ENCODE results near the gene NFKB2.

The NFKB2 gene

DNA sequence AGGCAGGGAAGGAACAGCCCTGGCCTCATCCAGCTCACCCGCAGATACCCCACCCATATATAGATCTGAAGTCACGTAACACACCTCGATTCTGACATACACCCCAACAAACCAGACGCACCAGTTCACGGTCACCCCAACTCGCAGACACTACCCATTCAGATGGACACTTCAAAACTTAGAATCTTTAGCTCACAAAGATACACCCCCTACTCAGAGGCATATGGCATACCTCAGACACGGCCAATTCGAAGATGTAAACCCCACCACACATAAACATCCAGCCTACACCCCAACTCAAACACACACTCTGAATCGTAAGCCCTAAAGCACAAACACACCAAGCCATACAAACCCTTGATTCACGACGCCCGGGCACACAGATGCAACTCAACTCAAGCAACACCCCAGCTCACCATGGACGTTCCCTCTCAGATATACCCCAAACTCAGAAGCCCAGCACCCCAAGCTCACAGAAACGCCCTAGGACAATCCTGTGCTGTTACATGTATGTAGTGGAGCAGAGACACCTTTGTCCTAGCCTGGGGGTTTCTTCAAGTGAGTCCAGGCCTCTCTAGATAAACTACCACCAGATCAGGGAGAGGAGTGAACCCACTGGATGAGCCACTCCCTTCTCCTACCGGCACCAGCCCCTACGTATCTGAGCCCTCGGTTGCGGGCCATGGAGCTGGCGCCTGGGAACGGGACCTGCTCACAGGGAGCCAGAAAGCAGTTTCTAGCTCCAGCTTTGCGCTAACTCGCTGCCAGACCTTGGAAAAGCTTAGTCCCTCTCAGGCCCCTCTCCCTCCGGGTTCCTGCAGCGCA lies 14.3 kb downstream of the NFKB2 start:
- no peak for DNase-seq

DNA sequence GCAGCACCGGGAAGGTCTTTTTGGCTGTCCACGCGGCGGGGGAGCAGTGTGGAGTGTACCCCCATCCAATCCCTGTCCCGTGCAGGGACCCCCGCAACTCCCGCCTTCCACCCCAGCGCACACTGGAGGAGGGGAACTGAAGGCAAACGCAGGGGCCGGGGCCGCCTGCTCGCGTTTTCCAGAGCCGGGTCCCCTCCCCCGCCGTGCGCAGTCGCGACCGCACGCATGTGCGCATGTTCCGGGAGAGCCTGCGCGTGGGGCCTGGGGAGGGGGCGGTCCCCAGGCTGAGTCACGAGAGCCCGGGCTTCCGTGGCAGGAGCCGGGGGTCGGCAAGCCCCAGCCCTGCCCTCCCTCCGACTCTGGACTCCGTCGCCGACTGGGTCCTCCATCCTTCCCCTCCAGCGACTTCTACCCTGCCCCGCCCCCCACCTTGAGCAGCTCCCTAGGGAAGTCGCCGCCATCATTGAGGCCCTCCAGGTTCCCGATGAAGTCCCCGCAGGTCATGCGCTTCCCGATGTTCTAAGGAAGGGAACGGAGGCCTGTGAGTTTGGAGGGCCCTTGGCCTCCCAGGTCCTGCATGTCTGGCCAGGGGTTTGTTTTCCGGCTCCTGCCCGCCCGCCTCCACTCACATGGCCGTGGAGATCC lies 15.0 kb downstream of the NFKB2 start:
- peak; percentile 49 for DNase-seq

DNA sequence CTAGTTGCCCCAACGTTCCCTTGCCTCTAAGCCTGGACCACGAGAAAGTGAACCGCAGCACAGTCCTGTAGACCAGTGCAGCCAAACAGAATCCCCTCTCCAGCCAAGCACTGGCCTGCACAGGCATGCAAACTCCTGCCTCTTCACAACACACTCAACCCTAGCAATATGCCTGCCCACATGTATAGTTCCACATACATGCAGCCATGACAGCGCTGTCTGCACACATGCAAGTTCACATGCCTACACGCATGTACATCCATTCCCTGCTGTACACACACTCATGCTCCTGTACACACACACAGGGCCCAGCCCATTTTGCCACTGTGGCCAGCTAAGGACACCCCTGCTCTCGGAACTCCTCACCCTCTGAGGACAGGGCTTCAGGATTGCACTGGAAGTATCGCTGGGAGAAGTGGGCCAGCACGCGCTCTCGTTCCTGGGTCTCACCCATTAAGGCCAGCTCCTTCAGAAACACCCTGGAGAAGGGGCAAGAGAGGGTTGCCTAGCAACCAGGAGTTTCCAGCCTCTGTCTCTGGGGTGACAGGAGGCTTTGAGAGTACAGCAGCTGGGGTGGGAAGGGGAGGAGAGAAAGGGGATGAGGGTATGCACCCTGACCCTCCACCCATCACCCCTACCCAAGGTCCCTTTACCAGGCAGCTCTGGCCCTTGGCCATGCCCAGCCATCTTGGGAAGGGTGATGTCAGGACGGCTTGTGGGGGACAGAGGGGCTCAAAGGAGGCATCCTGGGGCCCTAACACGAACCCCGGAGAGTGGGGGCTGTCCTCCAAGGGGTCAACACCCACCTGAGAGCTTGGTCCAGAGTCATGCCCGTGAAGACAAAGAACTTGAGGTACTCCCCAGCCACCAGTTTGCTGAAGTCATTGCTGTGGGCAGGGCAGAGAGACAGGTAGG lies 16.1 kb downstream of the NFKB2 start:
- DNase-seq, result no peak

DNA sequence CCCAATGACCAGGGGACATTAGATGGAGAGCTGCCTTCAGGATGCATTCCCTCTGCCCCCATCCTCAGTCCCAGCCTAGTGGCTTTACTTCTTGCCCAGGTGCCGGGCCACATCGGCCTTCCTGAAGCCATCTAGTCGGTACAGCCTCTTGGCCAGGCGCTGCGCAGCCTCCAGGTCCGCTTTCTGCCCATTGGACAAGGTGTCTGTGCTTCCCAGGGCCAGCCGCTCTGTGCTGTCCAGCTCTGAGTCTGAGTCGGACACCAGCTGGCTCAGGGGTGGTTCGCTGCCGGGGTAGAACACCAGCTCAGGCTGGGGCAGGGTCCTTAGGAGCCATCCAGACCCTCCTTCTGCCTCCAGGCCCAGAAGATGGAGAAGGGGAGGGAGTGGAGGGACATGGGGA lies 16.8 kb downstream of the NFKB2 start:
- DNase-seq, result no peak

DNA sequence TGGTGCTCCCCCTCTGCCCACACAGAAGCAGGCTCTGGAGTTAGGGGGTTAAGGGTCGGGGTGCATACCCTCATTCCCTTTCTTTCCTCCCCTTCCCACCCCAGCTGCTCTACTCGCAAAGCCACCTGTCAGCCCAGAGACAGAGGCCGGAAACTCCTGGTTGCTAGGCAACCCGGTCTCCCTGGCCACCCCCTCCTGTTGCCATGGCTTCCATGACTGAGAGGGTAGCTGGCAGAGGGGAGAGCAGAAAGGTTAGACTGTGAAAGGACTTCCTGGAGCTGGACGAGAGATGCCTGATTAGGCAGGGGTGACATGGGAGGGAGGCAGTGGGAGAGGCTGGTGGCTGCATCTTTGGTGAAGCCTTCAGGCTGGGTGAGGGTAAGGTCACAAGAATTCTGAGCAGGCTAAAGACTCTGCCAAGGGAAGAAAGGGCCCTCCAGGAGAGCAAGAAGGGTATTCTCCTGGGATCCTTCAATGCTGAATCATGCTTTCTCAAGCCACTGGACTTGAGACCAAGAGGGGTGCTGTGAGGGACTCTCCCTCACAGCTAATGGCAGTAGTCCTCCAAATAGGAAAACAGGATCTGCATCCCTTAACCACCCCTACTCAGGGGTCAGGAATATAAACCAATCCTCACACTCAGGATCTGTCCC lies 17.7 kb downstream of the NFKB2 start:
- peak; percentile 28 for DNase-seq

DNA sequence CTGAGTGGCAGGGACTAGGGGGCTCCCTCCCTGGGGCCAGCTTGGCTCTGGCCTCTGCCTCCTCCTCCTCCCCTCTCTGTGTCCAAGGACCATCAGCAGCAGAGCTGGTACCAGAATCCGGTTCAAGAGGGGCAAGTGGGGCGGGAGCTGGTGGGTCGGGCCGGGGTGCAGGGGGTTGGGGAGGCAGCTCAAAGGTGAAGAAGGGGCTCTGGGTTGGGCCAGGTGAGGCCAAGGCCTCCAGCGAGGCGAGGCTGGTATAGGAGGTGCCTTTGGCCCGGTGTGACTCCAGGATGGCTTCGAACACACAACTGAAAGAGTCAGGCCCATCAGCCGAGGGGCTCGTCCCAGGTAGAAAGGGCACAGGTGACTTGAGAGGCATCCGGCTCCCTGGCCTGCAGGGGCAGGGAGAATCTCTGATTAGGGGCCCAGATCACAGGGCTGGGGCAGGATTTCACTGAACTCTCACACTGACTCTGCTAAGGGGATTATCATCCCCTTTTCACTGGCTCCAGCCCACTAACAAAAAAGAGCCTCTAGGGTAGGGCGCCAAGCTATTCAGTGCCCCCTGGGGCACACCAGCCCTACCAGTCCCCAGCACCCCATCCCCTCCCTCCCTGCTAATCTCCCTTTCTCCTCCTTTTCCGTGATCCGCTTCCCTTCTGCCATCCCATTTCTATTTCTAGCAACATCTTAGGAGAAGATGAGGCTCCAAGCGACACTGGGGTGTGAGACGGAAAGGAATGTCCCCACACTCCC lies 18.5 kb downstream of the NFKB2 start:
- DNase-seq, result no peak

DNA sequence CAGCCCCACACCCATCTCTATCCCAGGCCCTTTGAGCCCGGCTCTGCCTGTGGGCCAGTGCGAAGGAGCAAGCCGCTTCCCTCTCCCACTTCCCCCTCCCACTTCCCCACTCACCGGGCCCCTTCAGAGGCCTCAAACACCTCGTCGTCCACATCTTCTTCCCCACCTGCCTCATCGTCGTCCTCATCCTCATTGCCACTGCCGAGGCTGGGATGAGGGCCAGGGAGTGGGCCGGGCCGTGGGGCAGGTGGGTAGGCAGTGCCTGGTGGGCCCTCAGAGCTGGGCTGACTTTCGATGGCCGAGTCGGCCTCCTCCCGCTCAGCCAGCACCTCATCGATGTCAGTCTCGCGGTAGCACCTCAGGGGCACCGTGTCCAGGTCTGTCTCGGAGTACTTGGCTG lies 19.2 kb downstream of the NFKB2 start:
- no peak for DNase-seq

DNA sequence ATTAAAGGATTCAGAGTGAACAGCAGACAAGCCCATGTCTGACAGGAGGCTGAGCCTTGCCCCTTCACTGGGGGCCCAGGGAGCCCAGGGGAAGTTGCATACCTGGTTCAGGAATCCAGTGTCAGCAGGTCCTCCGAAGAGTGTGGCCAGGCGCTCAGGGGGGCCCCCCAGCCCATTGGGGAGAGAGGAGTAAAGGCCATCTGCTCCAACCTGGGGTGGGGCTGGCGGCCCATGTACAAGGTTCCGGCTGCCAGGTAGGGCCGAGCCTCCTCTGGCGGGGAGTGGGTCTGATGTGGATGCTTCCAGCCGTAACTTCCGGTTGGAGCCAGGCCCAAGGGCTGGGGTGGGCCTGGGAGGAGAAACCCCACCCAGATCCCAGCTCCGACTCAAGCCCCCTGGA lies 20.8 kb downstream of the NFKB2 start:
- no peak for DNase-seq

DNA sequence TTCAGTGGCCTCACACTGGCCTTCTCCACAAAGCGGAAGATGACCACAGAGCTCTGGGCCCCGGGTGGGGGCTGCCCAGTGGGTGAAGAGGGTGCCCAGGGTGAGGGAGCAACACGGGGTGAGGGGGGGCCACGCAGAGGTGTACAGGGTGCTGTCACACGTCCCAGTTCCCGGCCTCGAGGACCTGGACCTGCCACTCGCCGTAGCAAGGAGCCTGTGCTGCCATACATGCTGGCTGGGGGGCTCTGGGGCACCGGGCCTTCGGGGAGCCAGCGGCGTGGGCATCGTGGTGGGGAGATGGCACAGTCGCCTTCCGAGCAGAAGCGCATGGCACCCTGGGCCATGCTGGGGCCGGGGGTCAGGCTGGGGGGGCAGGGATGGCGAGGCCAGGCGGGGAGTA lies 21.2 kb downstream of the NFKB2 start:
- DNase-seq, result no peak

DNA sequence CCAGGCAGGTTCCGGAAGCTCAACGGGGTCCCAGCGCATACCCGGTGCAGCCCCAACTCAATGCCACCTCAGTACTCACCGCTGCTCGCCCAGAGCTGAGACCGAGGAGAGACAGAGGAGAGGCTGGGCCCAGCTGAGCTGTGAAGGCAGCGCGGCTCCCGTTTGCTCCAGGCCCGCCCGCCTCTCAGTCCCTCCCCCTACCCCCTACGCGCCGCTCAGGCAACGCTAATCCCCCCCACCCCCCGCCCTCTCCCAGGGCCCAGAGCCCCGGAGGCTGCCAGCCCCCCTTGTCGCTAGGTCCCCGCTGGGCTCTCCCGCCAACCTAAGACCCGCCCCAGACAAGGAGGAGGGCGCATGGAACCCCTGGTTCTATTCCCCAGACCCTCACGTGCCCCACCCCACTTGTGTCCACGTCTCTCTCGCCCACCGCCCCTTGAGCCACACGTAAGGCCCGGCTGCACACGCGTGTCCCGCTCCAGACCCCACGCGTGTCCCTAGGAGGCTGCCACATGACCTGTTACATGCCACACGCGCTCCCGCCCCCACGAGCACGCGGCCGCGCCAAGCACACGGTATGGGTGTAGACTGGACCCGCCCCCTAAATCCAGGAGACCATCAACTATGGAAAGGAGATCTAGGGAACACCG lies 23.2 kb downstream of the NFKB2 start, which contains the start of gene PSD:
PSD (minus strand) TSS at position 164 of the 647 bp plus-strand sequence. CDS start 1,747 bp downstream, outside the sequence.
- no peak for DNase-seq

DNA sequence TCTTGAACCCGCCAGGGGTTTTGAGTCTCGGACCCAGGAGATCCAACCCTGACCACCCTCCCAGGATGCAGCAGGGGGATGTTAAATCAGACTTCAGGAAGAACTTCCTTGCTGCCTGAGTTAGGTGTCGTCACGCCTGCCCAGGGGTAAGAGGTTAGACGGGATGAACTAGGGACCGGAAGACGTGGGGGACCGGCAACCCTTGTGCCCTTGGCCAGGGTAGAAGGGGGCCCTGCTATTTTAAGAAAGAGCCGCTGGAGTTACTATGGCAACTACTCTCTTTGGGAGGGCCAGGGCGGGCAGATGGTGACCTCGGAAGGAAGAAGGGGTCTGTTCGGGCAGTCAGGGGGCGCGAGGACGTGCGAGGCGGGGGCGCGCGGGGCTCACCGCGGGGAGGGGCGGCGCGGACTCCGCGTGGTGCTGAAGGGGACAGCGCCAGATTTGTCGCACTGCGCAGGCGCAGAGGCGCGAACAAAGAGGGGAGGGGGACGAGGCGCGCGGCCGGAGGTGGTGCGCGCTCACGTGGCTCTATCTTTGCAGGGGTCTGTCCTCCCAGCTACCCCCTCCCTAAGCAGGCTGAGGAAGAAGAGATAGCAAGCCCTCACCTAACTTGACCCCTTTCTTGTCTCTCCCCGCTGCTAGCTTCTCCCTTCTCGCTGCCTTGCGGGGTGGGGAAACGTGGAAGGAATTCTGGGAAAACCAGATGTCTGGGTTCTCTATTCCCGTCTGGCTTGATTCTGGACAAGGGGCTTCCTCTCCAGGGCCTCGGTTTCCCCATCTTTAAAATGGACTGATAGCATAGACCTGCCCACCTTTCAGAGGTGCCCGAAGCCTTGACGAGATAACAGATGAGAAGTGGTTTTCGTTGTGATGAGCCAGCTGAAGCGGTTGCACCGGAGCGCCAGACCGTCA lies 24.0 kb downstream of the NFKB2 start:
- peak; percentile 58 for DNase-seq

DNA sequence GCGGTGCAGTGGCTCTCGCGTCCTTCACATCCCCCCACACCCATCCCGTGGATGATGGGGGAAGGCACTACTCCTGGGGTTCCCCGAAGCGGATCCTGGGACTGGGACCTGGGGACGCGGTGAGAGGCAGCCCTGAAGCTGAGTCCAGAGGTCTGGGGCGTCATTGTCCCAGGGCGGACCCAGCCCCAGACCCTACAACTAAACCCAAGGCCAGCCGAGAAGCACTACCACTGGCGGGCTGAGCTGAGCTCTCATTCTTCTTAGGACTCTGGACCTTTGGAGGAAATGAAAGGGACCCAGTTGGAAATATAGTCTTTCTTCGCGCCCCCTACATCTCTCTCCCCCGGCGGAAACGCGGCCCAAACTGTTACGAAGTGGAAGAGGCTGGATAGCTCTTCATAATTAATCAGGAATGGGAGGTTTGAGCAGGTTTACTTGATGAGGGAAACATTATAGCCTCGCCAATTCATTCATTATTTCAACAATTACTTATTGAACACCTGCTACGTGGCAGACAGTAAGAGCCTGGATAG lies 24.7 kb downstream of the NFKB2 start:
- no peak for DNase-seq

DNA sequence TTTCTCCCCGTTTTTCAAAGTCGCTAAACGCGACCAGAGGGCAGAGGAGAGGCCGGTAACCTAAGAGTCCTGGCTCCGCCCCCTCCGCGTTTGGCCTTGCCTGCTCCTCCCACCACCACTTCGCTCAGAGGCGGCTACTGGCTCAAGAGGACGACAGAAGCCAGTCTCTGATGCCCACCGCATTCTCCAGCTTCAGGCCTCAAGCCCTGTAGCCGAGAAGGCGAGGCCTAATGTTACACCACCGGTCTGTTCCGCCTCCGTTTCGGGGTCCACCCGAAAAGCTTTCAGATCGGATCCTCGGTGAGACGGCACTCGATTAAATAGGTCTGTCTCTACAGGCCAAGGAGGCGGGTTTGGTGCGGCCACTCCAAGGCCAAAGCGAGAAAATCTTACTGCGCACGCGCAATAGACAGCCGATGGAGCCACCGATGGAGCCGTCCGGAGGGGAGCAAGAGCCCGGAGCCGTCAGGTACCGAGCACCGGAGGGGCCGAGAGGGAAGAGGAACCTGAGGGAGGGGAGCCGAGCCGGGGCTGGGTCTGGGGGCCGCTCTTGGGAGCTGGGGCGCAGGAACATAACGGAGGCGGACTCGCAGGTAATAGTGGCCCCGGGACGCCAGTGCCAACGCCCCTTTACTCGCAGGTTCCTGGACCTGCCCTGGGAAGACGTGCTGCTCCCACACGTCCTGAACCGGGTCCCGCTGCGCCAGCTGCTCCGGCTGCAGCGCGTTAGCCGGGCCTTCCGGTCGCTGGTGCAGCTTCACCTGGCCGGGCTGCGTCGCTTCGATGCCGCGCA lies 25.4 kb downstream of the NFKB2 start, which contains the start of gene FBXL15:
FBXL15 (plus strand) TSS at position 123 of the 793 bp plus-strand sequence; CDS start at position 417, 294 bp downstream.
- DNase-seq, result peak; percentile 90

DNA sequence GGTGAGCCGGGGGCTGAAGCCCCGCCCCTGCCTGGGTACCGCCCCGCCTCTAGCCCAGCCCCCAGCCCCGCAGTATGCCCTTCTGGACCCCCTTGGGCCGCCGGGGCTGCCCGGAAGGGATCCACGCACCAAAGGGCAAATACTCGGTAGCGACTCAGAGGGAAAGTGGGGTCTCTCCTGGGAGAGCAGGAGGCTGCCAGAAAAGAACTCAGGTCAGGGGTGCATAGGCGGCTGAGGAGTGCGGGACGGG lies 25.9 kb downstream of the NFKB2 start:
- no peak for DNase-seq

DNA sequence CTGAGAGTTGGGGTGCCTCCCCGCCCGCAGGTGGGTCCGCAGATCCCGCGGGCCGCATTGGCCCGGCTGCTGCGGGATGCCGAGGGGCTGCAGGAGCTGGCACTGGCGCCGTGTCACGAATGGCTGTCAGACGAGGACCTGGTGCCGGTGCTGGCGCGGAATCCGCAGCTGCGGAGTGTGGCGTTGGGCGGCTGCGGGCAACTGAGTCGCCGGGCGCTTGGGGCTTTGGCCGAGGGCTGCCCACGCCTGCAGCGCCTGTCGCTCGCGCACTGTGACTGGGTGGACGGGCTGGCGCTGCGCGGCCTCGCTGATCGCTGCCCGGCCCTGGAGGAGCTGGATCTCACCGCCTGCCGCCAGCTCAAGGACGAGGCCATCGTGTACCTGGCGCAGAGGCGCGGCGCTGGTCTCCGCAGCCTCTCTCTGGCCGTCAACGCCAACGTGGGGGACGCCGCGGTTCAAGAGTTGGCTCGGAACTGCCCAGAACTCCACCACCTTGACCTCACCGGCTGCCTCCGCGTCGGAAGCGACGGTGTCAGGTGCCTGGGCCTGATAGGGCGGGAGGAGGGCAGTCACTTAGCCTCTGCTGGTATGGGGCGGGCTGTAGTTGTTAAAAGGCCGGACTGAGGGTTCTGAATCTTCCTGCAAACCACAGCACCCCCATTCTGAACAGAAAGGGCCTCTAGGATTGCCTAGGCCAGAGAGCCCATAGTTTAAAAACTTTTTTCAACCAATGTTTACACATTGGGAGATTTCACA lies 26.4 kb downstream of the NFKB2 start:
- peak; percentile 35 for DNase-seq

DNA sequence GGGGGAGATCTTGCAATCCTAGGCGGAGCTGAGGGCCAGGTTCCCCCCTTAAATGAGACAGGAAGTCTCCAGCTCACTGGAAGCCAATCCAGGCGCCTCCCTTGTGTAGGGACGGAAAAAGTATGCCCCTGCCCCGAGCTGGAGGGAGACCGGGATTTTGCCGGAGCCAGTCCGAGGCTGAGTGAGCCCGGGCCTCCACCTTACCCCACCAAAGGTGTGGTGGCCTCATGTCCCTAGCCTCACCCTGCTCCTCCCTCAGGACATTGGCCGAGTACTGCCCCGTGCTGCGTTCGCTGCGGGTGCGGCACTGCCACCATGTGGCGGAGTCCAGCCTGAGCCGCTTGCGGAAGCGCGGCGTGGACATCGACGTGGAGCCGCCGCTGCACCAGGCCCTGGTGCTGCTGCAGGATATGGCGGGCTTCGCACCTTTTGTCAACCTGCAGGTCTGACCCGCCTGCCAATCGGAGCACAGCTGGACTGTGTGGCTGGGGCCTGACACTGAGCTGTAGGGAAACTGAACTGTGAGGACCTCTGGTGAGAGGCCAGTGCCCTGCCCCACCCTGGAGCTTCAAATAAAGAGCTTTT lies 27.1 kb downstream of the NFKB2 start:
- peak; percentile 30 for DNase-seq

DNA sequence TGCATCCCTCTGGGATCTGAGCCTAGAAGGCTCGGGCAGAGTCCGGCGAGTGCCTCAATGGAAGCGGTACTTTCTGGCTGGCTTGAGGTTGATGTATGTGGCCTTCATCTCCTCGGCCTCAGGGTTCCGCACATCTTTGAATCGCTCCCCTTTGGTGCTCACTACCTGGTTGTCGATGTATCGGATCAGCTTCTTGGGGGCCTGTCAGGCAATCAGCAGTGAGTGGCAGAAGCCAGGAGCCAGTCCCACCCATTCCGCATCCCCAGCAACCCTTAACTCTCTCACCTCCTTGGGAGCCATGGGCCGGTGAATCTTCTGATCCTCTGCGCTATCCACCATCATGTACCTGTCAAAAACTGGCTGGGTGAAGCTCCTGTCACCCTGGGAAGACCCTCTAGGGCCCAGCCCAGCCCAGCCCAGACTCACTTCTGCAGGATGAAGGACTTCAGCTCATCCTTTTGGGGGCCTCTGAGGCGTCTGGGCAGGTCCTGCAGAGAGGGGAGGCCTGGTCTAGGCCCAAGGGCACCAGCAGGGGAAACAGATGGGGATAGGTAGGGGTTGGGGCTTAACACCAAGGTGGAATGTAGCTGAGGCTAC lies 28.0 kb downstream of the NFKB2 start:
- no peak for DNase-seq

DNA sequence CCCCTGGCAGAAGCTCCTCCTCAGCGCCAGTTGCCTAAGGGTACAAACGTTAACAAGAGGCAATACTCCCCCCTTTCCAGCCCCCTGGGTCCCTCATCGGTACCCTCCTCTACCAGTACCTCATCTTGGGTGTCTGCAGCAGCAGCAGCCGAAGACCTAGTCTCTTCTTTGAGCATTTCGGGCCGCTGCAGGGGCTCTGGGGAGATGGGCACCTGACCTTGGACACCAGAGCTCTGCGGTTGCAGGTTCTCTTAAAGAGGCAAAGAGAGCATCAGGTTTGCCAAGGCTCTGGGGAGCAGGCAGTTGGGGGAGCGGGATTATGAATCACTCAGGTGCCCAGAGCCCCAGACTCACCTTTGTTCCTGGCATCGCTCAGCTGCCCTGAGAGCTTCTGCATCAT lies 28.6 kb downstream of the NFKB2 start:
- no peak for DNase-seq

Measured in stimulated activated naive CD4-positive, alpha-beta T cell treated with Interleukin-2 at 50 U/mL for 16 hours (primary cell).